Skeletal muscle tissue (tissue), 4 donors: Measurements from ENCODE around the gene ZNF562. TPM values are rescaled to one million over a fixed set of nuclear protein-coding genes. Genes with fewer than 3 reads are reported as not detected.
A peak's percentile ranks its signal among the peaks of the same experiment; 100 is the strongest.
"Not testable (repeated sequence)": the region's sequence is repeated elsewhere in the genome, so short reads cannot be mapped to it uniquely, and the experiment has no call there.

ENCODE experiments used
- H3K27ac ChIP-seq: one replicate; pipeline ENCODE4 v1.7.0; 2013; ENCODE audit warnings: mild to moderate bottlenecking, low read depth, low read length, inconsistent platforms
- H3K27me3 ChIP-seq, 3 donors: one replicate each; pipeline ENCODE4 v1.7.0; 2013; ENCODE audit warnings: low read length in 3 of 3; ENCODE audit not compliant: control insufficient read depth in 3 of 3, insufficient read depth in 3 of 3
- H3K36me3 ChIP-seq, 3 donors: one replicate each; pipeline ENCODE4 v1.7.0; 2013; ENCODE audit warnings: low read length in 3 of 3; ENCODE audit not compliant: control insufficient read depth in 3 of 3, insufficient read depth in 3 of 3
- H3K4me1 ChIP-seq, 3 donors: one replicate each; pipeline ENCODE4 v1.7.0; 2013; ENCODE audit warnings: low read length in 3 of 3, mild to moderate bottlenecking in 3 of 3; ENCODE audit not compliant: control insufficient read depth in 3 of 3, insufficient read depth in 3 of 3
- H3K4me3 ChIP-seq, 3 donors: one replicate each; pipeline ENCODE4 v1.7.0; 2013; ENCODE audit warnings: low read length in 3 of 3
- H3K9ac ChIP-seq, 3 donors: one replicate each; pipeline ENCODE4 v1.7.0; 2013; ENCODE audit warnings: low read length in 3 of 3, mild to moderate bottlenecking in 3 of 3, moderate library complexity in 2 of 3, low read depth in 1 of 3
- H3K9me3 ChIP-seq, 3 donors: one replicate each; pipeline ENCODE4 v1.7.0; 2013; ENCODE audit warnings: low read length in 3 of 3; ENCODE audit not compliant: control insufficient read depth in 3 of 3
- total RNA-seq: library from RNA; depleted of rRNA; stranded (reverse); fragments of >200 nt; gene quantifications from one replicate; pipeline ENCODE4 v1.2.3, GENCODE V29; 2014
- donor health status: Osteomylitis.

Gene ZNF562
- total RNA-seq, 1 donor from 2014 or later, result 38.1 TPM

DNA sequence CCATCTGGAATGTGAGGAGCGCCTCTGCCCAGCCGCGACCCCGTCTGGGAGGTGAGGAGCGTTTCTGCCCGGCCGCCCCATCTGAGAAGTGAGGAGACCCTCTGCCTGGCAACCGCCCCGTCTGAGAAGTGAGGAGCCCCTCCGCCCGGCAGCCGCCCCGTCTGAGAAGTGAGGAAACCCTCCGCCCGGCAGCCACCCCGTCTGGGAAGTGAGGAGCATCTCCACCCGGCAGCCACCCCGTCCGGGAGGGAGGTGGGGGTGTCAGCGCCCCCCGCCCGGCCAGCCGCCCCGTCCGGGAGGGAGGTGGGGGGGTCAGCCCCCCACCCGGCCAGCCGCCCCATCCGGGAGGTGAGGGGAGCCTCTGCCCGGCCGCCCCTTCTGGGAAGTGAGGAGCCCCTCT is 5.1 kb upstream of the ZNF562 start:
- H3K9me3 ChIP-seq, H3K4me1 ChIP-seq, H3K36me3 ChIP-seq, H3K27ac ChIP-seq, H3K4me3 ChIP-seq, H3K9ac ChIP-seq, H3K27me3 ChIP-seq: not testable (repeated sequence)

DNA sequence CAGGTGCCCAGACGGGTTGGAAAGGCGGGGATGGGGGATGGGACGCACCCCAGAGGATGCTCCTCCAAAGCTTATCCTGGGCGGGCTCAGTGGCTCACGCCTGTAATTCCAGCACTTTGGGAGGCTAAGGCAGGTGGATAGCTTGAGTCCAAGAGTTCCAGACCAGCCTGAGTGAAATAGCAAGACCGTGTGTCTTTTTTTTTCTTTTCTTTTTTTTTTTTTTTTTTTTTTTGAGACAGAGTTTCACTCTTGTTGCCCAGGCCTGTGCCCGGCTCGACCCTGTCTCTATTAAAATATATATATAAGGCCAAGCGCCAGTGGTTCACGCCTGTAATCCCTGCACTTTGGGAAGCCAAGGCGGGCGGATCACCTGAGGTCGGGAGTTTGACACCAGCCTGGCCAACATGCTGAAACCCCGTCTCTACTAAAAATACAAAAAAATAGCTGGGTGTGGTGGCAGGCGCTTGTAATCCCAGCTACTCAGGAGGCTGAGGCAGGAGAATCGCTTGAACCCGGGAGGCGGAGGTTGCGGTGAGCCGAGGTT is 530 bp upstream of the ZNF562 start:
- peak overlapping the region; percentile 92 for H3K27ac ChIP-seq
- not testable (repeated sequence) for H3K4me1 ChIP-seq, H3K9me3 ChIP-seq, H3K27me3 ChIP-seq
- peak overlapping the region; percentile 85 to 95 (median 93) for H3K4me3 ChIP-seq
- H3K9ac ChIP-seq, result peak overlapping the region; percentile 80 to 89 (median 86)
- peaks cover 0 to 11% (median 5%) of the 10 kb centered on the region in 3 donors for H3K36me3 ChIP-seq

DNA sequence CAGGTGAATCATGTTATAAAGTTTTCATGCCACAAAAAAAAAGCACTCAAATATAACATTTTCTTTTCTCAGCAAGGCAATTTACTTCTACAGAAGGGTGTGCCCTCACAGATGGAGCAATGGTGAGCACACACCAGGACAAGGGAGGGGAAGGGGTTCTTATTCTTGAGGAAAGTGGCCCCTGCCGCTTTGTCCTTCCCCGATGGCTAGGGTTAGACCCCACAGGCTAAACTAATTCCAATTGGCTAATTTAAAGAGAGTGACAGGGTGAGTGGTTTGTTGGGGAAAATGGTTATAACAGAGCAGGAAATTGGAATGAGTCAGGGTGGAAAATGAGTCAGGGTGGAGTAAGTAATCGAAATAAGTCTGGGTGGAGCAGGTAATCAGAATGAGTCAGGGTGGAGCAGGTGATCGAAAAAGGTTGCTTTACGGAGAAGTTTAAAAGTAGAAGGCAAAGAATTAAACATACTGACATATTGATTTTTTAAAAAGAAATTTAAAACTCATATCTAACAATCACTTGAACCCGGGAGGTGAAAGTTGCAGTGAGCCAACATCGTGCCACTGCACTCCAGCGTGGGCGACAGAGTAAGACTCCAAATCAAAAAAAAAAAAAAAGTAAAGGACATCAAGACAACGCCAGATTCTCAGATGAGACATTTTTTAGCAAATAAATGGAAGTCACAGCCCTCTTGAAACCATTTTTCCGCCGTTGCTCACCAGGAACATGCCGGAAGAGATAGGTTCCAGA is 813 bp downstream of the ZNF562 start:
- H3K9ac ChIP-seq, result peak overlapping the region; percentile 80 to 89 (median 86)
- H3K4me1 ChIP-seq, result peaks cover 0 to 3% (median 0%) of the 10 kb centered on the region in 3 donors
- peak overlapping the region; percentile 85 to 95 (median 93) for H3K4me3 ChIP-seq
- peaks cover 2 to 3% (median 2%) of the 10 kb centered on the region in 3 donors for H3K9me3 ChIP-seq
- no peaks in the 10 kb centered on the region for H3K27me3 ChIP-seq
- H3K27ac ChIP-seq, result peak overlapping the region; percentile 92
- H3K36me3 ChIP-seq, result peaks cover 0 to 12% (median 5%) of the 10 kb centered on the region in 3 donors

DNA sequence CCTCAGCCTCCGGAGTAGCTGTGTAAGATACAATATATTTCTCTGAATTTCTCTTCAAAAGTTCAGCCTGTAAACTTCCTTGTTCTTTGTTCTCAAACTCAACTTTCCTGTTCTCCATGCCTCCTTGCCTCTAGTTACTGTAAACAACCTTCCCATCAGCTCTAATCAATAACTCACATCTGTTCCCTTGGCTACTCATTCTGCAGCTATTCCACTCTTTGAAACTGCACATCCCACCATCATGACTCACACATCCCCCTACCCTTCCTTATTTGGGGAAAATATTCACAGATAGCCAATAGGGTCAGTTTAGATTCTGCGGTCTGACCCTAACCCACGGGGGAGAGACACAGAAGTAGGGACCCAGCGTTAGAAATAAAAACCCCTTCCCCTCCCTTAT is 2.0 kb downstream of the ZNF562 start:
- peaks cover 2 to 6% (median 5%) of the 10 kb centered on the region in 3 donors for H3K9me3 ChIP-seq
- no peaks in the 10 kb centered on the region for H3K27me3 ChIP-seq
- no peak overlapping the region for H3K4me3 ChIP-seq
- no peak overlapping the region for H3K9ac ChIP-seq
- no peak overlapping the region for H3K27ac ChIP-seq
- peaks cover 0 to 3% (median 0%) of the 10 kb centered on the region in 3 donors for H3K4me1 ChIP-seq
- H3K36me3 ChIP-seq, result peaks cover 0 to 15% (median 5%) of the 10 kb centered on the region in 3 donors

DNA sequence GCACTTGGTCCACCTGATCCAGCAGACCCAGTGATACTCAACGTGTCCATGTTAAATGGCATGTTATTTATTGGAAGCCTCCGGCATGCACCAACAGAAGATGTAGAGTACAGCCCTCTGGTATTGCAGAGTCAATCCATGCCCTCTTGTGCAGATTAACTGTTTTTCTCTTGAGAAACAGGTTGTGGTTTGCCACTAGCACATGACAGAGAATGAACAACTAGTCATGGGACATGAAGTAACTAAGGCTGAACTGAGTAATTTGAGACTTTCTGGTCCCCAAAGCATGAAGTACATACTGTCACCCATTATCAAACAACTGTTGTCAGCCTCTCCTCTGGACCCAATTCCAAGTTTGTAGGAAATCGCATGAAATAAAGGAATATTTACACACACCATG is 3.2 kb downstream of the ZNF562 start:
- Histone ChIP-seq H3K27me3 (no peaks in the 10 kb centered on the region), H3K9ac (no peak overlapping the region), H3K27ac (no peak overlapping the region), H3K4me3 (no peak overlapping the region), H3K36me3 (peaks cover 0 to 16% (median 5%) of the 10 kb centered on the region in 3 donors), H3K9me3 (peaks cover 6% of the 10 kb centered on the region in 3 donors), H3K4me1 (peaks cover 0 to 3% (median 0%) of the 10 kb centered on the region in 3 donors)

DNA sequence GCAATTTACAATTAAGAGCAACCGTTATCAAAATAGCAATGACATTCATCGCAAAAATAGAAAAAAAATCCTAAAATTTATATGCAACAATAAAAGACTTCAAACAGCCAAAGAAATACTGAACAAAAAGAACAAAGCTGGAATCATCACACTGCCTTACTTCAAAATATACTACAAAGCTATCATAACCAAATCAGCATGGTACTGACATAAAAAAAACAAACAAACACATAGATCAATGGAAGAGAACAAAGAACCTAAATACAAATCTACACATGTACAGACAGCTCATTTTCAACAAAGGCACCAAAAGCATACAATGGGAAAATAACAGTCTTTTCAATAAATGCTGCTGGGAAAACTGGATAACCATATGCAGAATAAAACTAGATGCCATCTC is 6.4 kb downstream of the ZNF562 start:
- H3K9me3 ChIP-seq, result peaks cover 6 to 9% (median 6%) of the 10 kb centered on the region in 3 donors

DNA sequence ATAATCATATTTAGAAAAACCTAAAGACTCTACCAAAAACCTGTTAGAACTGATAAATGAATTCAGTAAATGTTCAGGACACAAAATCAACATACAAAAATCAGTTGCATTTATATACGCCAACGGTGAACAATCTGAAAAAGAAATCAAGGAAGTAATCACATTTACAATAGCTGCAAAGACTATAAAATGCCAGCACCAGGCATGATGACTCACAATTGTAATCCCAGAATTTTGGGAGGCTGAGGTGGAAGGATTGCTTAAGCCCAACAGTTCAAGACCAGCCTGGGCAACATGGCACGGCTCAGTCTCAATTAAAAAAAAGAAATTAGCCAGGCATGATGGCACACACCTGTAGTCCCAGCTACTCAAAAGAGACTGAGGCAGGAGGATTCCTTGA is 7.0 kb downstream of the ZNF562 start:
- no peak overlapping the region for H3K4me3 ChIP-seq
- H3K4me1 ChIP-seq, result no peaks in the 10 kb centered on the region
- peaks cover 2 to 16% (median 5%) of the 10 kb centered on the region in 3 donors for H3K36me3 ChIP-seq
- H3K27me3 ChIP-seq, result no peaks in the 10 kb centered on the region
- H3K9me3 ChIP-seq, result peaks cover 5 to 9% (median 6%) of the 10 kb centered on the region in 3 donors
- no peak overlapping the region for H3K27ac ChIP-seq
- H3K9ac ChIP-seq, result no peak overlapping the region

More for the DNA sequence above, 6.4 kb downstream of the ZNF562 start:
- no peak overlapping the region for H3K4me3 ChIP-seq
- H3K9ac ChIP-seq, result no peak overlapping the region
- no peaks in the 10 kb centered on the region for H3K27me3 ChIP-seq
- H3K36me3 ChIP-seq, result peaks cover 2 to 16% (median 5%) of the 10 kb centered on the region in 3 donors
- H3K27ac ChIP-seq, result no peak overlapping the region
- H3K4me1 ChIP-seq, result no peaks in the 10 kb centered on the region

DNA sequence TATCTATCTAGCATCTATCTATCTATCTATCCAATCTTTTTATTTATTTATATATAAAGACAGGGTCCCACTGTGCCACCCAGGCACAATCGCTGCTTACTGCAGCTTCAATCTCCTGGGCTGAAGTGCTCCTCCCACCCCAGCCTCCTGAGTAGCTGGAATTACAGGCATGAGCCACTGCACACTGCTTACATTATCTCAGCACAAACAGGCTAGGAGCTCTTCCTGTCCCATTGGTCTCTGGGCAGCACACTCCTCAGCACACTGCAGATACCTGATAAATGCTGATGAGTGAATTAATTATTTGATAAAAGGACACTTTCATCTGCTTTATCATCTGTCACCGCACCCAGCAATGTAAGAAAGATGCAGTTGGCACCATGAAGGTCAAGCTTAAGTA is 16.1 kb downstream of the ZNF562 start:
- Histone ChIP-seq H3K9me3 (peaks cover 0 to 2% (median 0%) of the 10 kb centered on the region in 3 donors), H3K27ac (no peak overlapping the region), H3K27me3 (no peaks in the 10 kb centered on the region), H3K4me1 (no peaks in the 10 kb centered on the region), H3K9ac (no peak overlapping the region), H3K36me3 (peaks cover 20 to 24% (median 22%) of the 10 kb centered on the region in 3 donors), H3K4me3 (no peak overlapping the region)

DNA sequence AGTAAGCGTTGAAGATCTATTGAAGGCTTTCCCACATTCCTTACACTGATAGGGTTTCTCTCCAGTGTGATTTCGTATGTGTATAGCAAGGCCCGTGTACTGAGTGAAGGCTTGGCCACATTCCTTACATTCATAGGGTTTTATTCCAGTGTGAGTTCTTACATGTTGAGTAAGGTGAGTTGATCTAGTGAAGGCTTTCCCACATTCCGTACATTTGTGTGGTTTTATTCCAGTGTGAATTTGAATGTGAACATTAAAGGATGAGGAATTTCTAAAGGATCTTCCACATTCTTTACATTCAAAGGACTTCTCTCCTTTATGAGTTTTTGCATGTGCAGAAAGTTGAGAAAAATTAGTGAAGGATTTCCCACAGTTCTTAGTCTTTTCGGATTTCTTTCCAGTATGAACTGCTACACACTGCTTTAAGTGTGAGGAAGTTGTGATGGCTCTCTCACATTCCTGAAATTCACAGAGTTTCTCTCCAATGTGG is 21.8 kb downstream of the ZNF562 start:
- peaks cover 0 to 18% (median 5%) of the 10 kb centered on the region in 3 donors for H3K9me3 ChIP-seq
- H3K36me3 ChIP-seq, result peaks cover 41 to 52% (median 47%) of the 10 kb centered on the region in 3 donors
- not testable (repeated sequence) for H3K4me1 ChIP-seq, H3K4me3 ChIP-seq, H3K9ac ChIP-seq, H3K27ac ChIP-seq, H3K27me3 ChIP-seq

DNA sequence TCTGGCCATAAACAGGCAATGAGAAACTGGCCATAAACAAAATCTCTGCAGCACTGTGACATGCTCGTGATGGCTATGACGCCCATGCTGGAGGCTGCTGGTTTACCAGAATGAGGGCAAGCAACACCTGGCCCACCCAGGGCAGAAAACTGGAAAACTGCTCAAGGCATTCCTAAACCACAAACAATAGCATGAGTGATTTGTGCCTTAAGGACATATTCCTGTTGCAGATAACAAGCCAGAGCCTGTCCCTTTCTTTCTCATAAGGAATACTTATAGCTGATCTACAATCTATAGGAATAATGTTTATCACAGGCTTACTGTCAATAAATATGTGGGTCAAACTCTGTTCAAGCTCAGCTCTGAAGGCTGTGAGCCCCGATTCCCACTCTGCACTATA is 23.4 kb downstream of the ZNF562 start:
- peaks cover 0 to 18% (median 5%) of the 10 kb centered on the region in 3 donors for H3K9me3 ChIP-seq
- H3K9ac ChIP-seq, H3K4me3 ChIP-seq, H3K27ac ChIP-seq, H3K4me1 ChIP-seq, H3K27me3 ChIP-seq: not testable (repeated sequence)
- peaks cover 39 to 52% (median 47%) of the 10 kb centered on the region in 3 donors for H3K36me3 ChIP-seq
